ENCODE data around the gene FBXL22. TPM values are rescaled to one million over a fixed set of nuclear protein-coding genes. Genes with fewer than 3 reads are reported as not detected.

Gene FBXL22
- total RNA-seq, 6 experiments from 2014 or later = 0.26 to 0.56 (median 0.44) TPM; not detected in 2

- H3K4me3 ChIP-seq = no peak overlapping the region
- no peaks in the 10 kb centered on the region for H3K4me1 ChIP-seq
- H3K9me3 ChIP-seq = no peaks in the 10 kb centered on the region
- 95% methylated on average over 9 of the region's 13 CpGs for WGBS (ENCODE audit: insufficient coverage, low coverage, low lambda C conversion rate, missing lambda C conversion rate)
- H3K27ac ChIP-seq = no peak overlapping the region
- intact Hi-C loops (cut with DNase I) = no loop called here
- DNase-seq = no peak
- no peak for TF ChIP-seq POLR2A (IDR thresholded peaks at IDR 0.05)
- TF ChIP-seq CTCF (IDR thresholded peaks at IDR 0.05) = no peak
- no peaks in the 10 kb centered on the region for H3K27me3 ChIP-seq
- no peak for ATAC-seq
- H3K36me3 ChIP-seq = peaks cover 9 to 87% (median 22%) of the 10 kb centered on the region in 4 donors
These were observed 31.1 kb downstream of the FBXL22 start for GRCh38 chr15:63628123-63628822.

- H3K4me1 ChIP-seq = no peaks in the 10 kb centered on the region
- no peaks in the 10 kb centered on the region for H3K27me3 ChIP-seq
- DNase-seq (no peak), ATAC-seq (peak in 1 of 4 donors; percentile 12)
- H3K9me3 ChIP-seq = no peaks in the 10 kb centered on the region
- WGBS (ENCODE audit: insufficient coverage, low coverage, low lambda C conversion rate, missing lambda C conversion rate) = 91% methylated on average over 6 of the region's 7 CpGs
- no peak overlapping the region for H3K27ac ChIP-seq
- no peak for TF ChIP-seq CTCF (IDR thresholded peaks at IDR 0.05)
- TF ChIP-seq POLR2A (IDR thresholded peaks at IDR 0.05) = no peak
- intact Hi-C loops (cut with DNase I) = no loop called here
- H3K4me3 ChIP-seq = no peak overlapping the region
- H3K36me3 ChIP-seq = peaks cover 8 to 87% (median 19%) of the 10 kb centered on the region in 4 donors
These were observed 33.0 kb downstream of the FBXL22 start for GRCh38 chr15:63630036-63630751.

- Histone ChIP-seq H3K9me3 (no peaks in the 10 kb centered on the region), H3K4me1 (no peaks in the 10 kb centered on the region), H3K36me3 (peaks cover 0 to 87% (median 18%) of the 10 kb centered on the region in 4 donors), H3K27me3 (no peaks in the 10 kb centered on the region), H3K27ac (no peak overlapping the region), H3K4me3 (no peak overlapping the region)
- intact Hi-C loops (cut with DNase I) = no loop called here
- DNase-seq (no peak), ATAC-seq (no peak)
- TF ChIP-seq CTCF (IDR thresholded peaks at IDR 0.05) (no peak), POLR2A (IDR thresholded peaks at IDR 0.05) (no peak)
- 82% methylated on average over 2 of the region's 2 CpGs for WGBS (ENCODE audit: insufficient coverage, low coverage, low lambda C conversion rate, missing lambda C conversion rate)
These were observed 36.1 kb downstream of the FBXL22 start for GRCh38 chr15:63633312-63633711.

GRCh38 chr15:63634154-63634553 is 37.0 kb downstream of the FBXL22 start:
- TF ChIP-seq POLR2A (IDR thresholded peaks at IDR 0.05) (no peak), CTCF (IDR thresholded peaks at IDR 0.05) (no peak)
- H3K9me3 ChIP-seq = no peaks in the 10 kb centered on the region
- H3K27ac ChIP-seq = no peak overlapping the region
- H3K4me1 ChIP-seq = no peaks in the 10 kb centered on the region
- H3K27me3 ChIP-seq = no peaks in the 10 kb centered on the region
- 94% methylated on average over 1 of the region's 1 CpG for WGBS (ENCODE audit: insufficient coverage, low coverage, low lambda C conversion rate, missing lambda C conversion rate)
- H3K4me3 ChIP-seq = no peak overlapping the region
- intact Hi-C loops (cut with DNase I) = no loop called here
- no peak for DNase-seq
- ATAC-seq = no peak
- peaks cover 0 to 86% (median 21%) of the 10 kb centered on the region in 4 donors for H3K36me3 ChIP-seq

All from right lobe of liver (tissue), 6 donors.